SJSA1 (cell line): ENCODE data around the gene MIP. TPM values are rescaled to one million over a fixed set of nuclear protein-coding genes. Genes with fewer than 3 reads are reported as not detected.
"Not testable (repeated sequence)": the region's sequence is repeated elsewhere in the genome, so short reads cannot be mapped to it uniquely, and the experiment has no call there.

Source experiments
- DNase-seq, 2 experiments: peaks; one replicate each; pipeline ENCODE4 v3.0.0-alpha.2; 2015 to 2020; ENCODE audit warnings: low spot score in 2 of 2, low read depth in 1 of 2
- H3K27ac ChIP-seq: fragments of 250-450 bp; sonication (Bioruptor Pico); 2 replicates; pipeline ENCODE4 v1.5.1; 2020; ENCODE audit warnings: mild to moderate bottlenecking, moderate library complexity
- H3K27me3 ChIP-seq: fragments of 250-450 bp; sonication (Bioruptor Pico); replicated peaks from 2 replicates; pipeline ENCODE4 v1.5.1; 2020; ENCODE audit warnings: mild to moderate bottlenecking, moderate library complexity
- H3K36me3 ChIP-seq: fragments of 250-450 bp; sonication (Bioruptor Pico); 2 replicates; pipeline ENCODE4 v1.5.1; 2020; ENCODE audit warnings: mild to moderate bottlenecking
- H3K4me1 ChIP-seq: fragments of 250-450 bp; sonication (Bioruptor Pico); replicated peaks from 2 replicates; pipeline ENCODE4 v1.6.1; 2021; ENCODE audit warnings: mild to moderate bottlenecking
- H3K4me3 ChIP-seq: fragments of 250-450 bp; sonication (Bioruptor Pico); 2 replicates; pipeline ENCODE4 v1.5.1; 2020; ENCODE audit warnings: mild to moderate bottlenecking
- H3K9me3 ChIP-seq: fragments of 250-450 bp; sonication (Bioruptor Pico); replicated peaks from 2 replicates; pipeline ENCODE4 v1.5.1; 2020; ENCODE audit warnings: mild to moderate bottlenecking
- total RNA-seq: library from RNA; depleted of rRNA; stranded (reverse); fragments of >200 nt; shearing (Covaris generic); gene quantifications from 2 replicates; pipeline ENCODE4 v1.2.3, GENCODE V29; 2014; rRNA removed

MIP gene
- total RNA-seq, 1 experiment from 2014 or later = 0.08 TPM

- no peaks in the 10 kb centered on the region for H3K27me3 ChIP-seq
- H3K4me3 ChIP-seq = no peak overlapping the region
- no peak for DNase-seq
- H3K4me1 ChIP-seq = no peaks in the 10 kb centered on the region
- H3K9me3 ChIP-seq = no peaks in the 10 kb centered on the region
- peaks cover 10% of the 10 kb centered on the region for H3K36me3 ChIP-seq
- no peak overlapping the region for H3K27ac ChIP-seq
These were observed 42.4 kb downstream of the MIP start for GRCh38 chr12:56411781-56412639.

GRCh38 chr12:56410768-56411167 is 43.7 kb downstream of the MIP start:
- Histone ChIP-seq H3K4me1 (no peaks in the 10 kb centered on the region), H3K36me3 (peaks cover 3% of the 10 kb centered on the region; the same call in 1 of the 2 replicates), H3K27ac (no peak overlapping the region), H3K9me3 (no peaks in the 10 kb centered on the region), H3K27me3 (no peaks in the 10 kb centered on the region), H3K4me3 (no peak overlapping the region)
- no peak for DNase-seq

GRCh38 chr12:56408799-56409417 is 45.5 kb downstream of the MIP start:
- Histone ChIP-seq H3K27ac (no peak overlapping the region), H3K27me3 (no peaks in the 10 kb centered on the region), H3K4me3 (no peak overlapping the region), H3K9me3 (no peaks in the 10 kb centered on the region), H3K36me3 (no peaks in the 10 kb centered on the region), H3K4me1 (no peaks in the 10 kb centered on the region)
- no peak for DNase-seq

- not testable (repeated sequence) for H3K9me3 ChIP-seq, H3K27ac ChIP-seq, H3K27me3 ChIP-seq, DNase-seq, H3K4me3 ChIP-seq, H3K36me3 ChIP-seq, H3K4me1 ChIP-seq
These were observed 50.2 kb downstream of the MIP start for GRCh38 chr12:56404227-56404626.

- not testable (repeated sequence) for DNase-seq, H3K27ac ChIP-seq, H3K27me3 ChIP-seq, H3K4me1 ChIP-seq, H3K9me3 ChIP-seq, H3K36me3 ChIP-seq, H3K4me3 ChIP-seq
These were observed 52.8 kb downstream of the MIP start for GRCh38 chr12:56401612-56402011.

- H3K27me3 ChIP-seq, H3K27ac ChIP-seq, H3K36me3 ChIP-seq, H3K4me1 ChIP-seq, DNase-seq, H3K9me3 ChIP-seq, H3K4me3 ChIP-seq: not testable (repeated sequence)
These were observed 53.3 kb downstream of the MIP start for GRCh38 chr12:56401125-56401524.

Other genes starting within 250 kb of the MIP start
- 28.5 and 46.7 TPM in 2 replicates for gene RNF41, start 232.7 kb downstream of the MIP start, total RNA-seq
- gene NABP2, start 230.3 kb downstream of the MIP start, total RNA-seq = 47.8 and 55.7 TPM in 2 replicates
- not detected in 2 replicates for gene SLC39A5, start 224.6 kb downstream of the MIP start, total RNA-seq
- gene ANKRD52, start 196.3 kb downstream of the MIP start, total RNA-seq = 9.6 and 12.7 TPM in 2 replicates
- gene COQ10A, start 187.7 kb downstream of the MIP start, total RNA-seq = 7.9 and 13.4 TPM in 2 replicates
- 65.7 and 109 TPM in 2 replicates for gene CS, start 154.3 kb downstream of the MIP start, total RNA-seq
- gene CNPY2, start 138.7 kb downstream of the MIP start, total RNA-seq = 100 and 161 TPM in 2 replicates
- 6.9 and 15.9 TPM in 2 replicates for gene PAN2, start 120.7 kb downstream of the MIP start, total RNA-seq
- 1.4 TPM in 1 of 2 replicates, not detected in the other for gene IL23A, start 115.8 kb downstream of the MIP start, total RNA-seq
- gene STAT2, start 94.5 kb downstream of the MIP start, total RNA-seq = 37.0 and 63.3 TPM in 2 replicates
- not detected in 2 replicates for gene APOF, start 91.8 kb downstream of the MIP start, total RNA-seq
- gene TIMELESS, start 5.2 kb downstream of the MIP start, total RNA-seq = 7.4 and 11.9 TPM in 2 replicates
- 0.69 and 1.4 TPM in 2 replicates for gene SPRYD4, start 13.9 kb upstream of the MIP start, total RNA-seq
- not detected in 2 replicates for gene GLS2, start 33.5 kb upstream of the MIP start, total RNA-seq
- 17.0 and 31.0 TPM in 2 replicates for gene RBMS2, start 67.2 kb upstream of the MIP start, total RNA-seq
- gene BAZ2A, start 175.7 kb upstream of the MIP start, total RNA-seq = 13.7 and 15.2 TPM in 2 replicates
- 382 and 483 TPM in 2 replicates for gene ATP5F1B, start 191.3 kb upstream of the MIP start, total RNA-seq
- 84.7 and 112 TPM in 2 replicates for gene PTGES3, start 233.6 kb upstream of the MIP start, total RNA-seq